Uterus (tissue), 4 donors: ENCODE results near the gene OVOL3. TPM values are rescaled to one million over a fixed set of nuclear protein-coding genes. Genes with fewer than 3 reads are reported as not detected.

ENCODE experiments used
- DNase-seq, 2 donors: peaks; one replicate each; pipeline ENCODE4 v3.0.0-alpha.2; 2019 to 2020
- H3K27ac ChIP-seq, 2 donors: fragments of 200-600 bp; sonication (generic); 1 replicate in 1 of 2; 2 replicates in 1 of 2; pipeline ENCODE4 v1.5.1; 2016 to 2018
- H3K27me3 ChIP-seq, 2 donors: fragments of 200-600 bp; sonication (generic); one replicate each; pipeline ENCODE4 v1.5.1; 2018 to 2019; ENCODE audit warnings: control low read depth in 1 of 2
- H3K36me3 ChIP-seq, 2 donors: fragments of 200-600 bp; sonication (generic); one replicate each; pipeline ENCODE4 v1.5.1; 2019; ENCODE audit warnings: control low read depth in 1 of 2
- H3K4me1 ChIP-seq, 2 donors: fragments of 200-600 bp; sonication (generic); one replicate each; pipeline ENCODE4 v1.5.1; 2018 to 2019; ENCODE audit warnings: control low read depth in 1 of 2
- H3K4me3 ChIP-seq, 2 donors: fragments of 200-600 bp; sonication (generic); 1 replicate in 1 of 2; 2 replicates in 1 of 2; pipeline ENCODE4 v1.5.1; 2018 to 2019; ENCODE audit warnings: mild to moderate bottlenecking in 1 of 2
- H3K9me3 ChIP-seq, 2 donors: fragments of 200-600 bp; sonication (generic); one replicate each; pipeline ENCODE4 v1.5.1; 2019; ENCODE audit warnings: control low read depth in 1 of 2
- CTCF ChIP-seq, 4 experiments: fragments of 200-600 bp in 2 of 4; fragments of 450-650 bp in 2 of 4; sonication (generic) in 2 of 4; IDR thresholded peaks; one replicate each; pipeline ENCODE4 v1.5.1; 2016 to 2019; ENCODE audit warnings: antibody characterized with exemption in 4 of 4, mild to moderate bottlenecking in 2 of 4, moderate library complexity in 1 of 4
- POLR2A ChIP-seq, 2 donors: fragments of 450-650 bp; IDR thresholded peaks; one replicate each; pipeline ENCODE4 v1.6.1; 2016; ENCODE audit warnings: antibody characterized with exemption in 2 of 2, mild to moderate bottlenecking in 1 of 2, moderate library complexity in 1 of 2
- intact Hi-C: fragments of 100-400 bp; cut with DNase I; formaldehyde crosslinking; loops from one replicate; pipeline ENCODE4 v1.15.1; 2023; ENCODE audit warnings: low total_unique reads
- total RNA-seq, 4 donors: library from RNA; depleted of rRNA in 3 of 4; stranded (reverse); fragments of >200 nt in 3 of 4; gene quantifications; one replicate each; pipeline versions ENCODE4 v1.1.0 to v1.2.4, GENCODE V29; 2014 to 2023
- donor health status: DM: yes; HTN: yes; CAD: no.

Gene OVOL3
- total RNA-seq, 4 donors from 2014 or later = not detected

DNA sequence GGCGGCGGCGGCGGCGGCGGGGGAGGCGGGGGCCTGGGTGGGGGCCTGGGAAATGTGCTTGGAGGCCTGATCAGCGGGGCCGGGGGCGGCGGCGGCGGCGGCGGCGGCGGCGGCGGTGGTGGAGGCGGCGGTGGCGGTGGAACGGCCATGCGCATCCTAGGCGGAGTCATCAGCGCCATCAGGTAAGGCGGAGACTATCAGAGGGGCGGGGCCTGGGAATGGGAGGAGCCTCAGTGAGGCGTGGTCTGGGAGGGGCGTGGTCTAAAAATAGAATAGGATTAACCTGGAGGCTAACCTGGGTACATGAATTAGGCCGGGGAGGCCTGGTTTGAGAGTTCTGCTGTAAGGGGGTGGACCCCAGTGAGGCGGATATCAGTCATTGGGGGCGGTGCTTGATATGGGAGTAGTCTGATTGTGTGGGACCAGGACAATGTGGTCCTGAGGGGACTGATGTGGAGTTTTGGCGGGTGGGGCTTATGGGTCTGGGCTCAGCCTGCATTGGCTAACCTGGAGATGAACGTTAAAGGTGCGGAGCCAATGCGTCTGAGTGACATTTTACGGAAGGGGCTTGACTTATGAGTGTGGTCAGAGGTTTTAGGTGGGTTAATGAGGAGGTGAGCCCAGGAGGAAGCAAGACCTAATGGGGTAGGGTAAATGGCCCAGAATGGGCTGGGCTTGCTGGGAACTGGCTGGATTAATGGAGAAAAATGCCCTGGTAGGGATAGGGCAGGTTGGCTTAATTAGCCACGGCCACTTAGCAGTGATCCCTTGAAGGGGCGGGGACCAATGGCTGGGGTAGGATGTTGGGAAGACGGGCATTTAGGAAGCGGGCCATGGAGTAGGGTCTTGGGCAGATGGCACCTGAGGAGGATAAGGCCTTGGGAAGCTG lies 30.3 kb downstream of the OVOL3 start:
- DNase-seq = peak; percentile 92
- Histone ChIP-seq H3K4me3 (peak overlapping the region; percentile 80 to 92), H3K27ac (peak overlapping the region; percentile 95 to 97), H3K36me3 (no peaks in the 10 kb centered on the region), H3K9me3 (no peaks in the 10 kb centered on the region), H3K4me1 (peaks cover 0 to 10% of the 10 kb centered on the region in 2 donors), H3K27me3 (no peaks in the 10 kb centered on the region)
- intact Hi-C loops = no loop called here
- TF ChIP-seq POLR2A (IDR thresholded peaks at IDR 0.05) (peak; percentile 72 to 77), CTCF (IDR thresholded peaks at IDR 0.05) (peak in 1 of 4 experiments; percentile 3)

DNA sequence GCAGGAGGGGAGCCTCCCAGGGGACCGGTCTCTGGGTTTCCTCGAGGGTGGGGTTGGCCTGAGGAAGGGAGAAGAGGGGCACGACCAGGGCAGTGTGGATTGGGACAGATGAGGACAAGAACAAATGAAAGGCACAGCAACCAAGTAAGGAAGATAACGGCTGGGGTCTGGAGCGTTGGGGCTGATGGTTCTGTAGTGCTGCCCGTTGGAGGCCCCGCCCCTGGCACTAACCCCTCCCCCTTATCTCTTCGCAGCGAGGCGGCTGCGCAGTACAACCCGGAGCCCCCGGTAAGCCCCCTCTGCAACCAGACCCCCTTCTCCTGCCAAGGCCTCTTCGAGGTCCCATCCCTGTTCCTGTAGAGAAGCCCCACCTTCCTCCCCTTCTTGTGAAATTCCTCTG lies 31.1 kb downstream of the OVOL3 start:
- no peak for TF ChIP-seq CTCF (IDR thresholded peaks at IDR 0.05)
- TF ChIP-seq POLR2A (IDR thresholded peaks at IDR 0.05) = no peak
- peaks cover 0 to 10% of the 10 kb centered on the region in 2 donors for H3K4me1 ChIP-seq
- H3K9me3 ChIP-seq = no peaks in the 10 kb centered on the region
- H3K36me3 ChIP-seq = no peaks in the 10 kb centered on the region
- no peak overlapping the region for H3K4me3 ChIP-seq
- intact Hi-C loops = no loop called here
- no peak for DNase-seq
- no peaks in the 10 kb centered on the region for H3K27me3 ChIP-seq
- peak overlapping the region; percentile 95 to 97 for H3K27ac ChIP-seq

DNA sequence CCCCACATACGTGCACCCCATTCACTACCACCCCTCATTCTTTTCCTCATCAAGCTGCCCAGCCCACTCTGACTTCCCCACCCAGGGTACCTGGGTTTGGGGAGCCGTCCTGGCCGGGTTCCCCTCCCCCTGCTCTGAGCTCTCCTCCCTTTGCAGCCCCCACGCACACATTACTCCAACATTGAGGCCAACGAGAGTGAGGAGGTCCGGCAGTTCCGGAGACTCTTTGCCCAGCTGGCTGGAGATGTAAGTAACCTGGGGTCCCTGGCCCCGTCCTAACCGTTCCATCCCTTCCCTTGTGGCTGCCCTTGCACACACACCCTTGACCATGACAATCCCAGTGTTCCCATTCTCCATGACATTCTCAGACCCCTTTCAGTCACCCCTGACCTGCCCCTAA lies 31.6 kb downstream of the OVOL3 start:
- H3K9me3 ChIP-seq = no peaks in the 10 kb centered on the region
- H3K27ac ChIP-seq = no peak overlapping the region
- H3K4me1 ChIP-seq = peaks cover 0 to 10% of the 10 kb centered on the region in 2 donors
- no peak overlapping the region for H3K4me3 ChIP-seq
- H3K36me3 ChIP-seq = no peaks in the 10 kb centered on the region
- H3K27me3 ChIP-seq = no peaks in the 10 kb centered on the region
- DNase-seq = no peak
- intact Hi-C loops = no loop called here
- no peak for TF ChIP-seq POLR2A (IDR thresholded peaks at IDR 0.05)
- no peak for TF ChIP-seq CTCF (IDR thresholded peaks at IDR 0.05)

DNA sequence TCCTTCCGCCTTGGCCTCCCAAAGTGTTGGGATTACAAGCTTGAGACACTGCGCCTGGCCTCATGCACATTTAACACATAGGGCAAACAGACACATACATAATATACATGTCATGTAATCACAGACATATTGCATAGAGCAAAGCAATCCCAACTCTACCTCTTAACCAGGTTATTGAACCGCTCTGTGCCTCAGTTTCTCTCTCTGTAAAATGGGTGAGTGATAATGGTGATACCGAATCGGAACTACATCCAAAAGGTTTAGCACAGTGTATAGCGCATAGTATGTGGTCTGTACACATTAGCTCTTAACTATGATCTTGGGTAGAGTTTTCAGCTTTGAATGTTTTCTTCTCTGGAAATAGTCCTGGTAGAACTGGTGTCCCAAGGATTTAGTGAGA lies 33.7 kb downstream of the OVOL3 start:
- intact Hi-C loops = no loop called here
- H3K36me3 ChIP-seq = no peaks in the 10 kb centered on the region
- H3K4me1 ChIP-seq = peaks cover 0 to 10% of the 10 kb centered on the region in 2 donors
- no peak overlapping the region for H3K27ac ChIP-seq
- H3K9me3 ChIP-seq = no peaks in the 10 kb centered on the region
- no peaks in the 10 kb centered on the region for H3K27me3 ChIP-seq
- DNase-seq = no peak
- no peak overlapping the region for H3K4me3 ChIP-seq
- no peak for TF ChIP-seq CTCF (IDR thresholded peaks at IDR 0.05)
- no peak for TF ChIP-seq POLR2A (IDR thresholded peaks at IDR 0.05)

GRCh38 chr19:36149673-36150406 lies 38.9 kb downstream of the OVOL3 start:
- intact Hi-C loops = no loop called here
- H3K36me3 ChIP-seq = no peaks in the 10 kb centered on the region
- no peak overlapping the region for H3K4me3 ChIP-seq
- no peak for DNase-seq
- no peaks in the 10 kb centered on the region for H3K9me3 ChIP-seq
- TF ChIP-seq CTCF (IDR thresholded peaks at IDR 0.05) (no peak), POLR2A (IDR thresholded peaks at IDR 0.05) (no peak)
- no peaks in the 10 kb centered on the region for H3K27me3 ChIP-seq
- peaks cover 0 to 5% of the 10 kb centered on the region in 2 donors for H3K4me1 ChIP-seq
- H3K27ac ChIP-seq = no peak overlapping the region
